HepG2 (cell line): ENCODE data around the gene CALR. TPM values are rescaled to one million over a fixed set of nuclear protein-coding genes. Genes with fewer than 3 reads are reported as not detected.

ENCODE experiments used
- BHLHE40 ChIP-seq: IDR thresholded peaks from 2 replicates; pipeline ENCODE4 v1.6.1; 2011; ENCODE audit warnings: low read length, improper control_type of control experiment
- CCDC6 ChIP-seq: sonication (generic); formaldehyde crosslinking; IDR thresholded peaks from 2 replicates; pipeline ENCODE4 v1.8.1; 2022; ENCODE audit warnings: mild to moderate bottlenecking, missing genetic modification reagents, moderate library complexity
- HOXA7 ChIP-seq: sonication (generic); formaldehyde crosslinking; IDR thresholded peaks from 2 replicates; pipeline ENCODE4 v1.8.1; 2022; ENCODE audit warnings: mild to moderate bottlenecking, missing genetic modification reagents, moderate library complexity
- IRF1 ChIP-seq: sonication (generic); formaldehyde crosslinking; IDR thresholded peaks from 2 replicates; pipeline ENCODE4 v1.4.0; 2020; ENCODE audit warnings: low read depth, mild to moderate bottlenecking, missing genetic modification reagents
- KLF12 ChIP-seq: sonication (generic); formaldehyde crosslinking; IDR thresholded peaks from 2 replicates; pipeline ENCODE4 v1.4.0; 2020; ENCODE audit warnings: missing genetic modification reagents, borderline replicate concordance
- KLF9 ChIP-seq: IDR thresholded peaks from 2 replicates; pipeline ENCODE4 v1.6.1; 2016; ENCODE audit warnings: low read depth
- PHF20 ChIP-seq: sonication (generic); formaldehyde crosslinking; IDR thresholded peaks from 2 replicates; pipeline ENCODE4 v1.5.0; 2020; ENCODE audit warnings: mild to moderate bottlenecking, missing genetic modification reagents
- PHF21A ChIP-seq: sonication (generic); formaldehyde crosslinking; IDR thresholded peaks from 2 replicates; pipeline ENCODE4 v1.5.0; 2020; ENCODE audit warnings: mild to moderate bottlenecking, missing genetic modification reagents
- POLR2G ChIP-seq: fragments of 200-400 bp; formaldehyde crosslinking; IDR thresholded peaks from 2 replicates; pipeline ENCODE4 v1.6.1; 2018; ENCODE audit warnings: mild to moderate bottlenecking, low read depth, low read length, moderate library complexity
- RAD21 ChIP-seq: fragments of 450-650 bp; formaldehyde crosslinking; IDR thresholded peaks from 2 replicates; pipeline ENCODE4 v1.5.0; 2020; ENCODE audit warnings: mild to moderate bottlenecking
- RBM39 ChIP-seq: fragments of 200-400 bp; formaldehyde crosslinking; IDR thresholded peaks from one replicate; pipeline ENCODE4 v1.6.1; 2018; ENCODE audit warnings: antibody characterized with exemption, mild to moderate bottlenecking, low read depth, low read length; ENCODE audit not compliant: poor library complexity, severe bottlenecking
- SMC3 ChIP-seq: IDR thresholded peaks from 2 replicates; pipeline ENCODE4 v1.6.1; 2011; ENCODE audit warnings: low read length, improper control_type of control experiment
- SP1 ChIP-seq, 2 experiments: fragments of 450-650 bp in 1 of 2; sonication (generic) in 1 of 2; formaldehyde crosslinking in 1 of 2; IDR thresholded peaks; 2 replicates each; pipeline versions ENCODE4 v1.4.0 to v1.6.1; 2016 to 2020; ENCODE audit warnings: missing genetic modification reagents in 1 of 2
- SP4 ChIP-seq: sonication (generic); formaldehyde crosslinking; IDR thresholded peaks from 2 replicates; pipeline ENCODE4 v1.8.1; 2023; ENCODE audit warnings: mild to moderate bottlenecking, missing genetic modification reagents
- TARDBP ChIP-seq: sonication (generic); formaldehyde crosslinking; IDR thresholded peaks from 2 replicates; pipeline ENCODE4 v1.8.0; 2022; ENCODE audit warnings: mild to moderate bottlenecking, missing genetic modification reagents
- TCF7L2 ChIP-seq: IDR thresholded peaks from 2 replicates; pipeline ENCODE4 v1.6.1; 2011; ENCODE audit warnings: mild to moderate bottlenecking, low read depth, low read length, moderate library complexity
- TERF1 ChIP-seq: sonication (generic); formaldehyde crosslinking; IDR thresholded peaks from 2 replicates; pipeline ENCODE4 v1.8.0; 2022; ENCODE audit warnings: mild to moderate bottlenecking, missing genetic modification reagents, moderate library complexity
- THAP11 ChIP-seq: IDR thresholded peaks from 2 replicates; pipeline ENCODE4 v1.6.1; 2016; ENCODE audit warnings: missing biosample characterization, missing genetic modification reagents
- THAP9 ChIP-seq: sonication (generic); formaldehyde crosslinking; IDR thresholded peaks from 2 replicates; pipeline ENCODE4; 2020; ENCODE audit warnings: missing genetic modification reagents, mild to moderate bottlenecking, borderline replicate concordance
- ZFX ChIP-seq: sonication (generic); formaldehyde crosslinking; IDR thresholded peaks from 2 replicates; pipeline ENCODE4 v1.4.0; 2020; ENCODE audit warnings: mild to moderate bottlenecking, low read depth, missing genetic modification reagents, moderate library complexity
- ZNF441 ChIP-seq: sonication (generic); formaldehyde crosslinking; IDR thresholded peaks from 2 replicates; pipeline ENCODE4 v1.7.0; 2021; ENCODE audit warnings: missing genetic modification reagents, borderline replicate concordance
- ZNF563 ChIP-seq: sonication (generic); formaldehyde crosslinking; IDR thresholded peaks from 2 replicates; pipeline ENCODE4 v1.8.0; 2022; ENCODE audit warnings: mild to moderate bottlenecking, moderate library complexity, missing genetic modification reagents
- ZNF629 ChIP-seq: sonication (generic); formaldehyde crosslinking; conservative IDR thresholded peaks from 2 replicates; pipeline ENCODE4 v1.5.0; 2020; ENCODE audit warnings: missing genetic modification reagents
- ZNF691 ChIP-seq: sonication (generic); formaldehyde crosslinking; IDR thresholded peaks from 2 replicates; pipeline ENCODE4 v1.4.0; 2020; ENCODE audit warnings: missing genetic modification reagents, low read depth, mild to moderate bottlenecking, borderline replicate concordance
- polyA plus RNA-seq, 8 experiments: library from polyadenylated mRNA; depleted of rRNA in 3 of 8; stranded (reverse) in 7 of 8; unstranded in 1 of 8; fragments of >200 nt; fragmentation: Illumina TruSeq in 4 of 8; extraction: Trizol in 4 of 8; gene quantifications; 2 replicates each; pipeline versions ENCODE4 v1.2.1 to v1.2.3, GENCODE V29; 2011 to 2016; ENCODE audit warnings: low read depth in 4 of 8, missing spikeins in 1 of 8, mixed read lengths in 1 of 8; ENCODE audit not compliant: insufficient read depth in 1 of 8
- total RNA-seq, 5 experiments: library from RNA; depleted of rRNA; stranded (reverse); fragments of >200 nt; fragmentation: Illumina TruSeq; extraction: Trizol; gene quantifications; 2 replicates each; pipeline ENCODE4 v1.2.3, GENCODE V29; 2016; ENCODE audit warnings: low read depth in 1 of 5

Gene CALR
- total and polyA plus RNA-seq, 2 of the 13 experiments (the other 11 are each of a cell fraction or from before 2014, with no cell fraction given) = 898 to 934 TPM

- no peak for TF ChIP-seq IRF1 (CRISPR knock-in tag)
- TF ChIP-seq SP1 (IDR thresholded peaks at IDR 0.05) = no peak
- peak; percentile 31; the same call in 1 of the 2 replicates for TF ChIP-seq SP1 (CRISPR knock-in tag; IDR thresholded peaks at IDR 0.05)
- TF ChIP-seq RBM39 = peak; percentile 81
- TF ChIP-seq KLF9 (CRISPR knock-in tag) = no peak
- TF ChIP-seq TARDBP (CRISPR knock-in tag) = peak; percentile 61
- peak; percentile 63; the same call in 1 of the 2 replicates for TF ChIP-seq ZNF691 (CRISPR knock-in tag)
- peak; percentile 12; the same call in 1 of the 2 replicates for TF ChIP-seq ZNF629
- 0 out of 2 replicates have a peak, but pooled peaks have one; percentile 37 for TF ChIP-seq PHF20 (CRISPR knock-in tag)
- TF ChIP-seq ZFX (CRISPR knock-in tag) = peak; percentile 76
- peak; percentile 89 for TF ChIP-seq RAD21 (CRISPR knock-in tag)
- TF ChIP-seq HOXA7 (CRISPR knock-in tag) = no peak
- TF ChIP-seq TERF1 (CRISPR knock-in tag) = no peak
- peak; percentile 32; the same call in 1 of the 2 replicates for TF ChIP-seq SMC3
- TF ChIP-seq PHF21A = peak; percentile 63; the same call in 1 of the 2 replicates
- peak; percentile 74; the same call in 1 of the 2 replicates for TF ChIP-seq CCDC6 (CRISPR knock-in tag)
- TF ChIP-seq ZNF563 = peak; percentile 31; the same call in 1 of the 2 replicates
- peak; percentile 39; the same call in 1 of the 2 replicates for TF ChIP-seq THAP9 (CRISPR knock-in tag)
- peak; percentile 50; the same call in 1 of the 2 replicates for TF ChIP-seq SP4 (CRISPR knock-in tag)
- peak; percentile 51; the same call in 1 of the 2 replicates for TF ChIP-seq ZNF441 (CRISPR knock-in tag)
- TF ChIP-seq KLF12 (CRISPR knock-in tag) = 0 out of 2 replicates have a peak, but pooled peaks have one; percentile 35
- 0 out of 2 replicates have a peak, but pooled peaks have one; percentile 18 for TF ChIP-seq BHLHE40
- TF ChIP-seq TCF7L2 = no peak
- 0 out of 2 replicates have a peak, but pooled peaks have one; percentile 30 for TF ChIP-seq POLR2G
- TF ChIP-seq THAP11 = peak; percentile 64; the same call in 1 of the 2 replicates
Observed at GRCh38 chr19:12965017-12965811, 26.8 kb downstream of the CALR start (continued).
